K562 (cell line): ENCODE results near the gene BRSK1. TPM values are rescaled to one million over a fixed set of nuclear protein-coding genes. Genes with fewer than 3 reads are reported as not detected.

Experiments used
- CBX3 ChIP-seq, 2 experiments: IDR thresholded peaks; 1 replicate in 1 of 2; 2 replicates in 1 of 2; pipeline ENCODE4 v1.6.1; 2012; ENCODE audit warnings: inconsistent platforms in 2 of 2, low read length in 2 of 2, borderline replicate concordance in 1 of 2, control low read depth in 1 of 2
- CREM ChIP-seq: IDR thresholded peaks from 2 replicates; pipeline ENCODE4 v1.6.1; 2014; ENCODE audit warnings: antibody characterized with exemption, low read depth
- E2F6 ChIP-seq, 2 experiments: IDR thresholded peaks; 2 replicates each; pipeline ENCODE4 v1.6.1; 2011; ENCODE audit warnings: borderline replicate concordance in 1 of 2, control low read depth in 1 of 2, low read depth in 1 of 2, low read length in 1 of 2, mild to moderate bottlenecking in 1 of 2, mixed read lengths in 1 of 2, moderate library complexity in 1 of 2; ENCODE audit not compliant: insufficient read depth in 1 of 2, insufficient read length in 1 of 2, poor library complexity in 1 of 2, severe bottlenecking in 1 of 2; ENCODE audit errors: extremely low read depth in 1 of 2
- L3MBTL2 ChIP-seq: fragments of 450-650 bp; IDR thresholded peaks from 2 replicates; pipeline ENCODE4 v1.6.1; 2016; ENCODE audit warnings: mild to moderate bottlenecking, moderate library complexity
- MXD1 ChIP-seq: fragments of 250-450 bp; sonication (Bioruptor Pico); IDR thresholded peaks from 2 replicates; pipeline ENCODE4 v1.8.0; 2021; ENCODE audit warnings: borderline replicate concordance, mild to moderate bottlenecking, moderate library complexity; ENCODE audit not compliant: poor library complexity, severe bottlenecking
- MXI1 ChIP-seq: IDR thresholded peaks from 2 replicates; pipeline ENCODE4 v1.6.1; 2011; ENCODE audit warnings: low read depth, mild to moderate bottlenecking, improper control_type of control experiment, low read length
- MYC ChIP-seq, 2 experiments: fragments of 250-450 bp in 1 of 2; sonication (Bioruptor Pico) in 1 of 2; IDR thresholded peaks; 2 replicates each; pipeline versions ENCODE4 v1.5.1 to v1.6.1; 2012 to 2021; ENCODE audit warnings: low read depth in 2 of 2, borderline replicate concordance in 1 of 2, improper control_type of control experiment in 1 of 2, low read length in 1 of 2, mild to moderate bottlenecking in 1 of 2, moderate library complexity in 1 of 2
- RBFOX2 ChIP-seq: fragments of 200-400 bp; formaldehyde crosslinking; IDR thresholded peaks from 2 replicates; pipeline ENCODE4 v1.6.1; 2017; ENCODE audit warnings: low read depth, mild to moderate bottlenecking, low read length, moderate library complexity
- USF2 ChIP-seq: sonication (generic); formaldehyde crosslinking; IDR thresholded peaks from 2 replicates; pipeline ENCODE4 v1.5.0; 2020; ENCODE audit warnings: missing genetic modification reagents
- ZNF263 ChIP-seq: sonication (generic); formaldehyde crosslinking; IDR thresholded peaks from 2 replicates; pipeline ENCODE4 v1.8.0; 2022; ENCODE audit warnings: mild to moderate bottlenecking, missing genetic modification reagents, borderline replicate concordance
- ZNF282 ChIP-seq: sonication (generic); formaldehyde crosslinking; IDR thresholded peaks from 2 replicates; pipeline ENCODE4 v1.8.1; 2023; ENCODE audit warnings: missing genetic modification reagents
- polyA plus RNA-seq, 8 experiments: library from polyadenylated mRNA; depleted of rRNA in 4 of 8; stranded (reverse) in 5 of 8; unstranded in 3 of 8; fragments of >200 nt; fragmentation: Nextera tagmentation in 2 of 8; fragmentation: Illumina TruSeq in 1 of 8; extraction: Ambion mirVana in 2 of 8; extraction: Trizol in 1 of 8; gene quantifications; 2 replicates each; pipeline versions ENCODE4 v1.2.1 to v1.2.3, GENCODE V29; 2011 to 2014; ENCODE audit warnings: inconsistent platforms in 1 of 8, missing spikeins in 1 of 8
- total RNA-seq, 7 experiments: library from RNA; depleted of rRNA in 6 of 7; stranded (reverse); fragments of >200 nt in 6 of 7; fragmentation: Illumina TruSeq in 2 of 7; extraction: Trizol in 2 of 7; gene quantifications; 2 replicates each; pipeline versions ENCODE4 v1.2.1 to v1.2.3, GENCODE V29; 2011 to 2021; ENCODE audit warnings: low replicate concordance in 1 of 7
- TF ChIP-seq, protein P1 (sequence below): sonication (generic); formaldehyde crosslinking; IDR thresholded peaks from 2 replicates; pipeline ENCODE4 v1.8.1; 2023; ENCODE audit warnings: mild to moderate bottlenecking, missing genetic modification reagents
- TF ChIP-seq, protein P2 (sequence below): fragments of 450-650 bp; IDR thresholded peaks from 2 replicates; pipeline ENCODE4 v1.6.1; 2017; ENCODE audit warnings: antibody characterized with exemption, mild to moderate bottlenecking
- TF ChIP-seq, protein P3 (sequence below): fragments of 450-650 bp; formaldehyde crosslinking; IDR thresholded peaks from 2 replicates; pipeline ENCODE4 v1.4.0; 2022; ENCODE audit warnings: missing genetic modification characterization

The BRSK1 gene
- total and polyA plus RNA-seq, 9 of the 15 experiments (the other 6 are each of a cell fraction or from before 2014, with no cell fraction given) = 1.7 to 9.3 (median 3.8) TPM; not detected in 2

DNA sequence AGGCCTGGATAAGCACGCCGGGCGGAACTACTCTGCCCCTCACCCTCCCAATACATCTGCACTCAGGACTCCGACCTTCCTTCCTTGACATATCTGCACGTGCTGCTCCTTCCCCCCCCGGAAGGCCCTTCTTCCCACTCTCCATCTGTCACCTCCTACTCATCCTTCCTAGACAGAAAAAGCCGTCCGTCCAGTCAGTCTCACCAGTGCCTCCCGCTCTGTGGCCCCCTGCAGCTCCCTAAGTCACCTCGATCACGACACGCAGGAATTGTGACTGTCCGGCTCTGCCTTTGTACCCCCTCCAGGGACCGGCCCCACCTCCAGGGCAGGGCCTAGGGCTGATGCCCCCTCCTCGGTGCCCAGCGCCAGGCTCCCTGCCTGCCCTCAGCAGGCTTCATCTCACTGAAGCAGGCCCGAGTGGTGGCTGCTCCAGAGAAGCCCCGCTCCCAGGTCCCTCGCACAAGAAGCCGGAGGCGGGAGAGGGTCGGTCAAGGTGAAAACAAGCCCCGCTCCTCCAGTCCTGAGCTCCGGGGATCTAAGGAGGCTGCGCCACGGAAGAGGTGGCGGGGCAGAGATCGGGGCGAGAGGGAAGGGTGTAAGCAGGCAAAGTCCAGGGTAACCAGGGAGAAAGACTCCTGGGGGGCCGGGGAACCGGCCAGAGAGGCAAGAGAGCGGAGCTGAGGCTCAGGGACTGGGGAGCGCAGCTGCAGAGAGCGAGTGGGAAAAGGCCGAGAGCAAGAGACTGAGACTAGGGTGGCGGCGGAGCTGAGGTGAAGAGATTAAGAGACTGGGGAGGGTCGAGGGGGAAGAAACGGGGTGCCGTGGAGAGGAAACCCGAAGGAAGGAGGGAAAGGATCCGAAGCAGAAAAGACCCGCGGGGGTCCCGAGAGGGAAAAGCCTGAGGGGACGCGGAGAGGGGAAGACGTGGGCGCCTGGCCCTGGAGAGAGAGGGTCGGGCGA, 26.1 kb upstream of the BRSK1 start (continued):
- peak in 1 of 2 experiments; percentile 49; a peak in 1 of 3 replicates for TF ChIP-seq CBX3 (IDR thresholded peaks at IDR 0.05; ENCODE audit: borderline replicate concordance in 1 of 2, low read length in 2 of 2)
- peak; percentile 3; the same call in 1 of the 2 replicates for TF ChIP-seq CREM
- TF ChIP-seq MXD1 (CRISPR knock-in tag) = no peak
- TF ChIP-seq MXI1 = peak; percentile 74
- TF ChIP-seq, protein P1, sequence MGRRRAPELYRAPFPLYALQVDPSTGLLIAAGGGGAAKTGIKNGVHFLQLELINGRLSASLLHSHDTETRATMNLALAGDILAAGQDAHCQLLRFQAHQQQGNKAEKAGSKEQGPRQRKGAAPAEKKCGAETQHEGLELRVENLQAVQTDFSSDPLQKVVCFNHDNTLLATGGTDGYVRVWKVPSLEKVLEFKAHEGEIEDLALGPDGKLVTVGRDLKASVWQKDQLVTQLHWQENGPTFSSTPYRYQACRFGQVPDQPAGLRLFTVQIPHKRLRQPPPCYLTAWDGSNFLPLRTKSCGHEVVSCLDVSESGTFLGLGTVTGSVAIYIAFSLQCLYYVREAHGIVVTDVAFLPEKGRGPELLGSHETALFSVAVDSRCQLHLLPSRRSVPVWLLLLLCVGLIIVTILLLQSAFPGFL = no peak
- TF ChIP-seq, protein P2, sequence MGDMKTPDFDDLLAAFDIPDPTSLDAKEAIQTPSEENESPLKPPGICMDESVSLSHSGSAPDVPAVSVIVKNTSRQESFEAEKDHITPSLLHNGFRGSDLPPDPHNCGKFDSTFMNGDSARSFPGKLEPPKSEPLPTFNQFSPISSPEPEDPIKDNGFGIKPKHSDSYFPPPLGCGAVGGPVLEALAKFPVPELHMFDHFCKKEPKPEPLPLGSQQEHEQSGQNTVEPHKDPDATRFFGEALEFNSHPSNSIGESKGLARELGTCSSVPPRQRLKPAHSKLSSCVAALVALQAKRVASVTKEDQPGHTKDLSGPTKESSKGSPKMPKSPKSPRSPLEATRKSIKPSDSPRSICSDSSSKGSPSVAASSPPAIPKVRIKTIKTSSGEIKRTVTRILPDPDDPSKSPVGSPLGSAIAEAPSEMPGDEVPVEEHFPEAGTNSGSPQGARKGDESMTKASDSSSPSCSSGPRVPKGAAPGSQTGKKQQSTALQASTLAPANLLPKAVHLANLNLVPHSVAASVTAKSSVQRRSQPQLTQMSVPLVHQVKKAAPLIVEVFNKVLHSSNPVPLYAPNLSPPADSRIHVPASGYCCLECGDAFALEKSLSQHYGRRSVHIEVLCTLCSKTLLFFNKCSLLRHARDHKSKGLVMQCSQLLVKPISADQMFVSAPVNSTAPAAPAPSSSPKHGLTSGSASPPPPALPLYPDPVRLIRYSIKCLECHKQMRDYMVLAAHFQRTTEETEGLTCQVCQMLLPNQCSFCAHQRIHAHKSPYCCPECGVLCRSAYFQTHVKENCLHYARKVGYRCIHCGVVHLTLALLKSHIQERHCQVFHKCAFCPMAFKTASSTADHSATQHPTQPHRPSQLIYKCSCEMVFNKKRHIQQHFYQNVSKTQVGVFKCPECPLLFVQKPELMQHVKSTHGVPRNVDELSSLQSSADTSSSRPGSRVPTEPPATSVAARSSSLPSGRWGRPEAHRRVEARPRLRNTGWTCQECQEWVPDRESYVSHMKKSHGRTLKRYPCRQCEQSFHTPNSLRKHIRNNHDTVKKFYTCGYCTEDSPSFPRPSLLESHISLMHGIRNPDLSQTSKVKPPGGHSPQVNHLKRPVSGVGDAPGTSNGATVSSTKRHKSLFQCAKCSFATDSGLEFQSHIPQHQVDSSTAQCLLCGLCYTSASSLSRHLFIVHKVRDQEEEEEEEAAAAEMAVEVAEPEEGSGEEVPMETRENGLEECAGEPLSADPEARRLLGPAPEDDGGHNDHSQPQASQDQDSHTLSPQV = 0 out of 2 replicates have a peak, but pooled peaks have one; percentile 48
- peak in 1 of 2 experiments; percentile 62 for TF ChIP-seq E2F6 (IDR thresholded peaks at IDR 0.05; ENCODE audit: borderline replicate concordance in 1 of 2, extremely low read depth in 1 of 2, insufficient read depth in 1 of 2, insufficient read length in 1 of 2, low read depth in 1 of 2, low read length in 1 of 2, poor library complexity in 1 of 2, severe bottlenecking in 1 of 2)
- peak; percentile 41; the same call in 1 of the 2 replicates for TF ChIP-seq ZNF263 (CRISPR knock-in tag)
- TF ChIP-seq USF2 (CRISPR knock-in tag) = no peak
- TF ChIP-seq ZNF282 (CRISPR knock-in tag) = no peak
- TF ChIP-seq L3MBTL2 = 0 out of 2 replicates have a peak, but pooled peaks have one; percentile 41
- TF ChIP-seq, protein P3, sequence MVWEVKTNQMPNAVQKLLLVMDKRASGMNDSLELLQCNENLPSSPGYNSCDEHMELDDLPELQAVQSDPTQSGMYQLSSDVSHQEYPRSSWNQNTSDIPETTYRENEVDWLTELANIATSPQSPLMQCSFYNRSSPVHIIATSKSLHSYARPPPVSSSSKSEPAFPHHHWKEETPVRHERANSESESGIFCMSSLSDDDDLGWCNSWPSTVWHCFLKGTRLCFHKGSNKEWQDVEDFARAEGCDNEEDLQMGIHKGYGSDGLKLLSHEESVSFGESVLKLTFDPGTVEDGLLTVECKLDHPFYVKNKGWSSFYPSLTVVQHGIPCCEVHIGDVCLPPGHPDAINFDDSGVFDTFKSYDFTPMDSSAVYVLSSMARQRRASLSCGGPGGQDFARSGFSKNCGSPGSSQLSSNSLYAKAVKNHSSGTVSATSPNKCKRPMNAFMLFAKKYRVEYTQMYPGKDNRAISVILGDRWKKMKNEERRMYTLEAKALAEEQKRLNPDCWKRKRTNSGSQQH (CRISPR knock-in tag) = peak; percentile 67; the same call in 1 of the 2 replicates
- TF ChIP-seq RBFOX2 = peak; percentile 71
- 0 out of 2 replicates have a peak, but pooled peaks have one; percentile 31 for TF ChIP-seq MYC (IDR thresholded peaks at IDR 0.05; ENCODE audit: low read depth, low read length)
- no peak for TF ChIP-seq MYC (CRISPR knock-in tag; IDR thresholded peaks at IDR 0.05; ENCODE audit: borderline replicate concordance, low read depth)
